Left renal cortex interstitium (tissue), 4 donors: Measurements from ENCODE around the gene ECSIT. TPM values are rescaled to one million over a fixed set of nuclear protein-coding genes. Genes with fewer than 3 reads are reported as not detected.
"Not testable (repeated sequence)": the region's sequence is repeated elsewhere in the genome, so short reads cannot be mapped to it uniquely, and the experiment has no call there.

Experiments
- DNase-seq, 4 donors: peaks; one replicate each; pipeline ENCODE4 v3.0.0-alpha.2; 2013; ENCODE audit warnings: low read depth in 4 of 4, low spot score in 2 of 4, missing footprints in 1 of 4
- polyA plus RNA-seq, 4 donors: library from polyadenylated mRNA; unstranded; fragments of 120-200 nt; gene quantifications; one replicate each; pipeline ENCODE4 v1.2.1, GENCODE V29; 2013; ENCODE audit not compliant: insufficient read length in 4 of 4

The ECSIT gene
- polyA plus RNA-seq, 4 donors: 36.4 to 47.9 (median 42.0) TPM

DNA sequence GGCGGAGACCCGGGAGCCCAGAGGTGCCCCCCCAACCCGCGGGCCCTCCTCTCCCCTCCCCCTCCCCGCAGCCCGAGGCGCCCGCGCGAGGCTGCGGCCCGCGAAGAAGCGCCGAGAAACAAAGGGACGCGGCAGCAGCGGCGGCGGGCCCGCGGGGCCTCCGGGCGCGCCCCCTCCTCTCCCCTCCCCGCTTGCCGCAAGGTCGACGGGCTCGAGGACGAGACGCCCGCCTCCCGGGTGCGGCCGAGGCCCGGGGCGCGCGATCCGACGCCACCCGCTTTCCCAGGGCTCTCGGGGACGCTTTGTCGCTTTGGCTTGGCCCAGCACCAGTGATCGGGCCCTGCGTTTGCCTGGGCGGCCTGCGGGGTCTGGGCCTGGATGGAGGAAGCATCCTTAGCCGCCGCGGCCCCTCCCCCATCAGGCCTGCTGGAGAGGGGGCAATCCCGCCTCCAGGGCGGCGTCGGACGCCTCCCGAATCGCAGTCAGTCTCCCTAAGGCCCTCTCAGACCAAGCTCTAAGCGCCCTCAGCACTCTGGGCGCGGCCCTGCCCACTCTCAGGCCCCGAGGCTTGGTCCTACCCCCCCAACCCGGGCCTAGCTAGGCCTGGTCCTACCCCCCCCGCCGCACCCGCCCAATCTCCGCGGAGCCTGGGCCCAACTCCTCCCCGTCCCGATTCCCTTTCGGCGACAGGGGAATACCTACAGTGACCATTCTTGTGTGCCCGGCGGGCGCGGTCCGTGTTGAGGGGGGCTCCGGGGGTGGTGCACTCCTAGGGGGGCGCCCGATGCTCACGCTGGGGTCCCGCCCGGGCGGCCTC, 48.8 kb downstream of the ECSIT start:
- DNase-seq: no peak

DNA sequence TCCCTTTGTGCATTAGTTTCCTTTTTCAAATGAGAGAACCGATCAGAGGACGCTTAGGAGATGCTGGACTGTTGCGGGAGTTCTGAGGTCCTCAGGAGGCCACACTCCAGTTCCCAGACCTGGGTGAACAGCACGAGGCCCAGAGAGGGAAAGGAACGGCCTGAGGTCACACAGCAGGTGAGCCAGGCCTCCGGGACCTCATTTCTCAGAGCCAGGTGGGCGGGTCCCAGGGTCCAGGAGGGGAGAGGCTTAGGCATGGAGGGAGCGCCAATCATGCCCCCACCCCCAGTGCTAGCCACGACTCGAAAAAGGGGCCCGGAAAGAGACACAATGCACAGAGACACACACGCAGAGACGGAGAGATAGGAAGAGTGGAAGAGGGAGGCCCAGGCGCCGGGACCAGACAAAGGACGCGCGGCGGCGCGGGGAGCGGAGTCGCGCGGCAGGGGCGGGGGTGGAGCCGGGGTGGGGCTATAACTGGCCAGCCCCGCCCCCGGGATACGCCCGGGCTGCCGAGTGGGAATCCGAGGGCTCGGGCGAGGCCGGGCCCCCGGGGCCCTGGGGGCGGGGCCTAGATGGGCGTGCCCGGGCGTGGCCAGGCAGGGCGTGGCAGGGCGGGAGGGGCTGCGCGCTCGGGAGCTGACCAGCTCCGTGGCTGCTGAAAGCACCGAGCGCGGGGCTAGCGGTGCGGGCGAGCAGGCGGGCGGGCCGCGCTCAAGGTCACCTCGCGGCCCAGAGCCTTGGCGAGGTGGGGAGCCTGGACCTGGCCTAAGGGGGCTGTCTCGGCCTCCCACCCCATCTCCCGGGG, 49.6 kb downstream of the ECSIT start:
- DNase-seq: no peak

DNA sequence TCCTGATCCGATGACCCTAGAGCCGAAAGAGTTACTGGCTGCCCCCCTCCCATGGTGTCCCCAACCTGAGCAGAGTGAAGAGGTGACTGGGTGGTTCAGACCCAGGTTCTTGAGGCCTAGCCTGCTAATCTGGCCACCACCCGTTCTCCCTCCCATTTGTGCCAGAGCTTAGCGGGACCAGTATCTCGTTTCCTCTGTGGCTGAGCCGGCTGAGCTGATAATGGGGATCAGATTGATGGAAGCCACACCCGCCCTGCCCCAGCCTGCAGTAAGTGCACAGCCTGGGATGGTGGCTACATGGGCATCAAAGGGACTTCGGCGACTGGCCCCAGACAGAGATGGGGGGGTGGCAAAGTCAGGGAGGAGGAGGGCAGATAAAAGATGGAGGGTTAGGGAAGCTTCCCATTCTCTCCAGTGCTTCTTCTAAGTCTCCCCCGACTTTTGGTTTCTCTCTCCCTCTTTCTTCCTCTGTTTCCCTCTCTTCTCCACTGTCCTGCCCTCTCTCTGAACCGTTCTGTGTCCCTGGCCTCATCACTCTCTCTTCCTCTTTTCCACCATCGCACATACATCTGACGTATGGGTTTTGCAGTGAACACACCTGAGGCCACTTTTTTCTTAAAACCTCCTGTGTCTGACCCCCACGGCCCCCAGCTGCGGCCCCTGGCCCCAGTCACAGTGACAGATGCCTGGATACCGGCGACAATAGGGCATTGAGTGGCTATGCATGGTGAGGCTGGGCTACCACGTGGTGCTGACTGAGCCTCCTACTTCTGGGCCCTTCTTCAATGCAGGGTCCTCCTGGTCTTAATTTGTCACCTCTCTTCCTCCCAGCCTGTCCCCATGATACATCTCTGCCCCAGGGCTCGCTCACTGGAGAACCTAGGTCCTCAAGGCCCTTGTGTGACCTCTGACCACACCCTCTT, 50.5 kb downstream of the ECSIT start:
- no peak for DNase-seq

DNA sequence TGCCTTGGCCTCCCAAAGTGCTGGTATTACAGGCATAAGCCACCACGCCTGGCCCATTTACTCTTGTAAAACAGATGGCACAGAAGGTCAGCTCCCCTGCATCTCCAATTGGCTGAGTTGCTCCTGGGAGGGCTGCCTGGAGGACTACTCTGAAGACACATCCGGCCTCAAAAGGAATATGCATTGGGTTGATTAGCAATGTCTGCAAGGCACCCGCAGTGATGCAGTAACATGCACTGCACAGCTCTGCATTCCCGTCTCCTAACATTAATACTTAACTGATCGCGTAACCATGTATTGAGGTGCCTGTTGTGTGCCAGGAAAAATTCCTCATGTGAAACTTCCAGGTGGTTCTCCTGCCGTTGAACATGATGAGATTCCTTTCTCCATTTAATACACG, 53.1 kb downstream of the ECSIT start:
- no peak for DNase-seq

DNA sequence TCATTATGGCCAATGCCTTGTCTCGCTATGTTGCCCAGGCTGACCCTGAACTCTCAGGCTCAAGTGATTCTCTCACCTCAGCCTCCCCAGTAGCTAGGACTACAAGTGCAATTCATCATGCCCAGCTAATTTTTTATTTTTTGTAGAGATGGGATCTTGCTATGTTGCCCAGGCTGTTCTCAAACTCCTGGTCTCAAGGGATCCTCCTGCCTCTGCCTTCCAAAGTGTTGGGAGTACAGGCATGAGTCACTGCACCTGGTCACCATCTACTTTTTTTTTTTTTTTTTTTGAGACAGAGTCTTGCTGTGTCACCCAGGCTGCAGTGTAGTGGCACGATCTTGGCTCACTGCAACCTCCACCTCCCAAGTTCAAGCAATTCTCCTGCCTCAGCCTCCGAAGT, 53.6 kb downstream of the ECSIT start:
- DNase-seq: not testable (repeated sequence)

DNA sequence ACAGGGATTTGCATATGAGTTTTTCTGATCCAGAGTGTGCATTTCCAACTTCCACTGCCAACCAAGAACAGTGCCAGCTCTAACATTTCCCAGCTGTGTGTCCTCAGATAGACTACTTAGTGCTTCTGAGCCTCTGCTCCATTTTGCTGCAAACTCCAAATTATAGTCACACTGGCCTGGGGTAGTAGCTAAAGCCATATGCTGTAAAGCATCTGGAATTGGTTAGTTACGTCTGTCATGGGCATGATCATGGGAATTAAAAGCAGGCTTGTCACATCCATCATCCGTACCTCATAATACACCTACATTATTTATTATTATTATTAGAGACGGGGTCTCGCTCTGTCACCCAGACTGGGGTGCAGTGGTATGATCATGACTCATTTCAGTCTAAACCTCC, 55.2 kb downstream of the ECSIT start:
- DNase-seq: no peak

DNA sequence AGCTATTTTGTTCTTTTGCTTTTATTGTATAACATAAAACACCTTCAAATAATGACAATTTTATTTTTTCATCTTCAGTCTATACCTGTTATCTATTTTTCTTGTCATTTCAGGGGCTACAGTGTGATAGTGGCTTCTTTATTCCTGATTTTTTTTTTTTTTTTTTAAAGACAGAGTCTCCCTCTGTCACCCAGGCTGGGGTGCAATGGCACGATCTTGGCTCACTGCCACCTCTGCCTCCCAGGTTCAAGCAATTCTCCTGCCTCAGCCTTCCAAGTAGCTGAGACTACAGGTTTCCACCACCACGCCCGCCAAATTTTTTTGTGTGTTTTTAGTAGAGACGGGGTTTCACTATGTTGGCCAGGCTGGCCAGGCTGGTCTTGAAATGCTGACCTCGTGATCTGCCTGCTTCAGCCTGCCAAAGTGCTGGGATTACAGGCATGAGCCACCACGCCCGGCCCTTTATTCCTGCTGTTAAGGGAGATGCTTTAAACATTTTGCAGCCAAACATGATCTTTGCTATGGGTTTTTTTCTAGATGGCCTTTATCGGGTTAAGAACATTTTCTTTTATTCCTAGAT, 60.6 kb downstream of the ECSIT start:
- not testable (repeated sequence) for DNase-seq

DNA sequence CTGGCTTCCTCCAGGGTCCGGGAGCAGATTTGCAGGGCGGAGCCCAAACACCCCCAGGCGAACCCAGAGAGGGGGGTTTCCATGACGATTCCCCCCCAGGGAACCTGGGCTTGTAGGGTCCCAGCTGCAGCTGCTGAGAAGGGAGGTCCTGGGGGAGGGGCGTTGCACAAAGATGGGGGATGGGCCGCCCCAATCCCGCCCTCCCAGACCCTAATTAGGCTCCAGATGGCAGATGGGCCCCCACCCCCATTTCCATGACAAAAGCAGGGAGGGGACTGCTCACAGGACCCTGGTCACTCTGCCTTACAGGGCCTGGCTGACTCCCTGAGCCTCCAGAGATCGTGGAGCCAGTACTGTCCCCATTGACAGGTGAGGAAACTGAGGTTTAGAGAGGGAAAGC, 63.3 kb downstream of the ECSIT start:
- no peak for DNase-seq

DNA sequence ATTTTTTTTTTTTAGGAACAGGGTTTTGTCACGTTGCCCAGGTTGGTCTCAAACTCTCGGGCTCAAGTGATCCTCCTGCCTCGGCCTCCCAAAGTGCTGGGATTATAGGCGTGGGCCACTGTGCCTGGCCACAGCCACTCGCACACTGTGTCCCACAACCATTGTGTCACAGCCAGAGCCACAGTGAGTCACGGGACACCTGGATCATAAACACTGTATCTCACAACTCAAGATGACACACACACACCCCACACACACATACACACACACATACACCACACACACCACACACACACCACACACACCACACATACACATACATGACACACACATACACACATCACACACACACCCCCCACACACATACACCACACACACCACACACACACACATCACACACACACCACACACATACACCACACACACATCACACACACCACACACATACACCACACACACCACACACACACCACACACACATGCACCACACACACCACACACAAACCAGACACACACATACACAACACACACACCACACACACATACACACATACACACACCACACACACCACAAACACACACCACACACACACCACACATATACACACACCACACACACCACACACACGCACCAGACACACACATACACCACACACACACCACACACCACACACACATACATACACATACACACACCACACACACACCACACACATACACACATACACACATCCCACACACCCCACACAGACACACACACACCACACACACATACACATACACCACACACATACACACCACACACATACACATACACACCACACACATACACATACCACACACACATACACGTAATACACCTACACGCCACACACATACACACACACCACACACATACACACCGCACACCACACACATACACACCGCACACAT, 64.3 kb downstream of the ECSIT start:
- no peak for DNase-seq

DNA sequence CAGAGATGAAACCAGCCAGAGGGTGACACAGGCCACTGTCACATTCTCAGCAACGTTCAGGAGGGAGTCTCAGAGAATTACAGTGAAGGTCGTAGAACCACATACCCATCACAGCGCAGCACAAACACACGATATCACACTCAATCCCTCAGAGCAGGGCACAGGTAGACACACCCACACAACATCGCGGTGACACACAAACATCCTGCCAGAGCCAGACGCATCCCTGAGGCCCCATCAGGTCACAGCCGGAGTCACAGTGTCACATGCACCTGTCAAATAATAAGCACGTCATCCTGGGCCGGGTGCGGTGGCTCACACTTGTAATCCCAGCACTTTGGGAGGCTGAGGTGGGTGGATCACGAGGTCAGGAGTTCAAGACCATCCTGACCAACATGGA, 65.5 kb downstream of the ECSIT start:
- no peak for DNase-seq

DNA sequence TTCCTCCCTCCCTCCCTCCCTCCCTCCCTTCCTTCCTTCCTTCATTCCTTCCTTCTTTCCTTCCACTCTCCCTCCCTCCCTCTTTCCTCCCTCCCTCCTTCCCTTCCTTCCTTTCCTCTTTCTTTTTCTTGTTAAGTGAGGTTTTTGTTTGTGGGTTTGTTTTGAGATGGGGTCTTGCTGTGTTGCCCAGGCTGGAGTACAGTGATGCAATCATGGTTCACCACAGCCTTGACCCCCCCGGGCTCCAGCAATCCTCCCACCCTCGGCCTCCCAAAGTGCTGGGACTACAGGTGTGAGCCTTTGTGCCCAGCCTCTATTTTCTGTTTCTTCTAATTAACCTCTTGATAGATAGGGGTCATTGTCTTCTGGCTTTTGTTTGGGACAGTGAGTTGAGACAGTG, 67.5 kb downstream of the ECSIT start:
- no peak for DNase-seq

DNA sequence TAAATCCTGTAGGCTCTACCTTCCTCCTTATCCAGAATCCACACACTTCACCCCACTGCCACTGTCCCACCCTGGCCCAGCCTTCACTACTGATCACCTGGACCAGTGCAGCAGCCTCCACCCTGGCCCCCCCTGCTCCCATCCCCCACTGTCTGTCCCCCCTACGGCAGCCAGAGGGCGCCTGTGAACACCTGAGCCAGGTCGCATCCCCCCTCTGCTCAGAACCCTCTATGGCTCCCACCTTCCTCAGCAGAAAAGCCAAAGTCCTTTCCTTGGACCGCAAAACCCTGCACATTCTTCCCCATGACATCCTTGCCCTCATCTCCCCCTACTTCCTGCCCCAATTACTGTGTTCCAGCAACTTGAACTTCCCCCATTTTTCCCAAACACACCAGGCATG, 68.7 kb downstream of the ECSIT start:
- no peak for DNase-seq

DNA sequence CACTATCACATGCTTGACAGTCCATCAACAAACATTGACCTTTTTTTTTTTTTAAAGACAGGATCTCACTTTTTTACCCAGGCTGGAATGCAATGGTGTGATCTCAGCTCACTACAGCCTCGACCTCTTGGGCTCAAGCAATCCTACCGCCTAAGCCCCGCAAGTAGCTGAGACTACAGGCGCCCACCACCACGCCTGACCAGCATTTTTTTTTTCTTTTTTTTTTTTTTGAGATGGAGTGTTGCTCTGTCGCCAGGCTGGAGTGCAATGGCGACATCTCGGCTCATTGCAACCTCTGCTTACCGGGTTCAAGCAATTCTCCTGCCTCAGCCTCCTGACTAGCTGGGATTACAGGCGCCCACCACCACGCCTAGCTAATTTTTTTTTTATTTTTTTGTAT, 70.0 kb downstream of the ECSIT start:
- not testable (repeated sequence) for DNase-seq

DNA sequence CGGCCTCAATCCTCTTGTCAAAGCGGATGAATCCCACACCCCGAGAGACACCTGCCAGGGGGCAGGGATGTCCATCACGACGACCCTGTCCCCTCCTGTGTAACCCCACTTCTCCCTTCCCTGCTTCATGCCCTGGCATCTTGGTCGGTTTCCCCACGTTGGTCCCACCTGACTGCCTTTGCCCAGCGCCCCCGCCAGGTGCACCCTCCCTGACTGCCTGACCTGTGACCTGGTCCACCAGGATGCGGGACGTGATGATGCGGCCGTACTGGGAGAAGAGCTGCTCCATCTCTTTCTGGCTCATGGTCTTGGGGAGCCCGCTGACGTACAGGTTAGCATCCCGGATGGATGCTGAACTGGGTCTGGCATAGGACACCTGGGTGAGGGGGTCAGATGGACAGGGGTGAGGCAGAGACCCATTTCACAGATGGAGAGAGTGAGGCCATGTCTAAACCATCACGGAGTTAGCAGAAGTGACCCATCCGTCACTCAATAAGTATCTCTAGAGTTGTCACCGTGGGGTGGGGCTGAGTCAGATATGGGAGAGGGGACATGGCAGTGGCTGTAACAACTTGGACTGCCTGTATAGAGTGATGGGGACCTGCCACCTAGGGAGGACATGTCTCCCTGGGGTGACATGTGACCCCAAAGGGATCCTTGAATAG, 70.6 kb downstream of the ECSIT start:
- no peak for DNase-seq

DNA sequence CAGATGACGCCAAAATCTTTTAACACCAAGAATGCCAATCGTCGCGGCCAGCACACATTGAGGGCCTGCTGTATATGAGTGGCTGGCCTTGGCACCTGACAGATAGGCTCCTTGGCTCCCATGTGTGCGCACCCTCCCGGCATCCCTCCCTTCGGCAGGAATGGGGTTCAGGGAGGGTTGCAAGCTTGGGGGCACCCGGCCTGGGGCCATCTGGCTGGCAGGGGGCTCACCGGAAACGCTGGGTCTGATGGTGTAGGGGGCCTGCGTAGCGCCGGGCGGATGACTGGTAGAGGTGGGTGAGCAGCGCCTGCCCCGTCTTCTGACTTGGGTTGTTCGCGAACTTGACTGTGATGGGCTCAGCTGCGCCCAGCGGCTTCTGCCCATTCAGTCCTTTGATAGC, 71.1 kb downstream of the ECSIT start:
- DNase-seq: no peak

DNA sequence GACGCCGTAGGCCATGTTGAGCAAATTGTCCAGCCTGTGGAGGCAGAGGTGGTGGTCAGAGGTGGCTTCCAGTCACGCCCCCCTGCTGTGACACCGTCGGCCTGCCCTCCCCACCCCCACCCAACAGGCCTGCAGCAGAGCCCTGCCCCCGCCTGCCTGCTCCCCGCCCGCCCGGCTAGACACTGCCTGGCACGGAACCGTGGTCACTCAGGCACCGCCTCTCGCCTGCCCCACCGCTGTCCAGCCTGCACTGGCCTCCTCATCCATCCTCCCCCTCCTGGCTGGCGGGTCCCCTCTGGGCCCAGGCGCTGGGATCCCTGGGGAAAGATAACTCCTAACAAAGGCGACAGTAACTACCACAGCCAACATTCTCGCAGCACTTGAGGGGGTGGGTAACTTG, 71.8 kb downstream of the ECSIT start:
- no peak for DNase-seq

DNA sequence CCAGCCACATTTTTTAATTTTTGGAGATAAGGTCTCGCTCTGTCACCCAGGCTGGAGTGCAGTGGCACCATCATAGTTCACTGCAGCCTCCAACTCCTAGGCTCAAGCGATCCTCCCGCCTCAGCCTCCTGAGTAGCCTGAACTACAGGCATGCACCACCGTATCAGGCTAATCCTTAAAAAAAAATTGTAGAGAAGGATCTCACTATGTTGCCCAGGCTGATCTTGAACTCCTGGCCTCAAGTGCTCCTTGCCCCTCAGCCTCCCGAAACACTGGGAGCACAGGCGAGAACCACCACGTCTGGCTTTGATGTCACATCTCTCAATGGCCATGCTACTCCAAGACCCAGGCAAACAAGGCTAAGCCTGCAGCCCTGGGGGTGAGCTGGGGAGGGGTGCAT, 72.3 kb downstream of the ECSIT start:
- no peak for DNase-seq
